Activated CD4-positive, alpha-beta T cell treated with anti-CD3 and anti-CD28 coated beads, Interleukin-2, amount 50 U/mL, for 16 hours (primary cell): Measurements from ENCODE around the gene DOCK9.

Experiments
- DNase-seq: peaks from one replicate; pipeline ENCODE4 v3.0.0-alpha.2; 2020

DOCK9 gene

GRCh38 chr13:98843482-98843877 is 134.4 kb downstream of the DOCK9 start:
- no peak for DNase-seq

GRCh38 chr13:98842858-98843481 is 134.9 kb downstream of the DOCK9 start:
- peak; percentile 77 for DNase-seq

GRCh38 chr13:98842070-98842469 is 135.8 kb downstream of the DOCK9 start:
- no peak for DNase-seq

DNA sequence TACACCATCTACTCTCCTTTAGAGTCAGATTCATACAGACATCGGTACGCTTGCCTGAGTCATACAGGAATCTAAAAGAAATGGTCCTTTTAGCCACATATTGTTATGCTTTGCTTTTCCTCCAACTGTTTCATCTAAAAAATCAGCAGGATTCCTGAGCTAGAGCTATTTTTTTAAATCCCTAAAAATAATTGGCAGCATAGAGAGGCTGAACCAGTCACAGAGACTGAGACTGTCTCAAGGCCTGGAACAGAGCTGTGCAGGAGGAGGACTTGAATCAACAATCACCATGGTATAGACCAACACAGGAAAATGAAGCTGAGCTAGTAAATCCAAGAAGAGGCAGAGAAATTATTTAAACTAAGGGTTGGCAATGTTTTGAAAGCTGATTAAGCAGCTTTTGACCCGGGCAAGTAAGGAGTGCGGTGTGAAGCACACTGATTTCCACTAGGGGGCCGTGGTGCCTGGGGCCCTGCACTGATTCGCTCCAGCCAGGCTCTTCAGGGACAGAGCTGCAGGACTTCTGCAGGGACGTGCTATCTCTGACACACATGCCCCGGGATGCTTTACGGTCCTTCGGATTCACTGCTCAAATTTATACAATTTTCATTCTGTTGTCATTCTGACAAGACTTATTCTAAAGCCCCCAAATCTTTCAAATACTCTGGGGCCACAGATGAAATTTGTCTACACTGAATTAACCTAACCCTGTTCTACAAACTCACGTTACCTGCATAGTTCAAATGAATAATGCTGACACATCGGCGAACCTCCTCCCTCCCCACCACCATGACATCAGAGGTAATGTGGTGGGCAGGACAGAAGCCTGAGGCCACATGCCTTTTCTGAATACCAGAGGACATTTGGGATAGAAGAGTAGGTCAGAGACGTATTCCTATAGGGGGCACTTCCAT is 137.8 kb downstream of the DOCK9 start:
- DNase-seq: peak; percentile 56

GRCh38 chr13:98838776-98839175 is 139.1 kb downstream of the DOCK9 start:
- no peak for DNase-seq

- no peak for DNase-seq
These were observed 140.0 kb downstream of the DOCK9 start for GRCh38 chr13:98837896-98838295.

GRCh38 chr13:98835156-98835555 is 142.7 kb downstream of the DOCK9 start:
- no peak for DNase-seq

- no peak for DNase-seq
These were observed 143.5 kb downstream of the DOCK9 start for GRCh38 chr13:98834254-98834960.

DNA sequence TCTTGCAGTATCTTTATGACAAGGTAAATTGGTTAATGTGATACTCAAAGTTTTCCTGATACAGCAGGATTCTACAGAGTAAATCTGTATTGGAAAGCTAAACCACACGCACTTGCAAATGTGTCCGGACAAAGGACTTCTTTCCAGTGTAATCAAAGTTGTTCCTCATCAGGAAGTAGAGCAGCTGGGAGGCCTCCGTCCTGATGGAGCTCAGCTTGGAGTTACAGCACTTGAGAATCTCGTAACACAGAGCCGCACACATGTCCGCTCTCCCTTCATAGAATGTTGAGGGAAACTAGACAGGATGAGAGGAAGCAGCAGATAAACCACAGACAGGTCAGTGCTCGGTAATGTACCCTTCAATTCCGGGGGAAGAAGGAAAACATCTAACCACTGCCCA is 146.6 kb downstream of the DOCK9 start:
- no peak for DNase-seq

GRCh38 chr13:98829541-98829940 is 148.3 kb downstream of the DOCK9 start:
- DNase-seq: no peak

GRCh38 chr13:98828614-98829013 is 149.2 kb downstream of the DOCK9 start:
- no peak for DNase-seq

- DNase-seq: no peak
These were observed 150.4 kb downstream of the DOCK9 start for GRCh38 chr13:98827449-98827848.

DNA sequence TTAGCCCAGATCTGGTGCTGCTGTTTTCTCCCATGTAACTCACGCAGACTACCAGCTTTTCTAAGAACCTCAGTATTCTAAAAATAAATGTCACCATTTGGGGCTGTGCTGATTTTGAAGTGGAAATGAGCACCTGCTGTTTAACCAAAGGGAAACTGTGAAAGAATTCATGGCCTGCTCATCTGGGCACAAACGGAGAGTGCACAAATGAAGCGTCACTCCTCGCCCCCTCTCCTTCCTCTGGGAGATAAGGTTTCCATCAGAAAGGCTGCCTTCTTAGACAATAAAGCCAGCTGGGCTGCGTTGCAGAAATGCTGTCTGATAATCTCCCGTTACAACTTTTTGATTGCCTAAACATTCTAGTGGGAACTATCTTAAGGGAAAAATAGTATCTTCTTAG is 151.7 kb downstream of the DOCK9 start:
- DNase-seq: no peak

- no peak for DNase-seq
These were observed 152.2 kb downstream of the DOCK9 start for GRCh38 chr13:98825659-98826058.

- DNase-seq: no peak
These were observed 153.3 kb downstream of the DOCK9 start for GRCh38 chr13:98824376-98825160.

DNA sequence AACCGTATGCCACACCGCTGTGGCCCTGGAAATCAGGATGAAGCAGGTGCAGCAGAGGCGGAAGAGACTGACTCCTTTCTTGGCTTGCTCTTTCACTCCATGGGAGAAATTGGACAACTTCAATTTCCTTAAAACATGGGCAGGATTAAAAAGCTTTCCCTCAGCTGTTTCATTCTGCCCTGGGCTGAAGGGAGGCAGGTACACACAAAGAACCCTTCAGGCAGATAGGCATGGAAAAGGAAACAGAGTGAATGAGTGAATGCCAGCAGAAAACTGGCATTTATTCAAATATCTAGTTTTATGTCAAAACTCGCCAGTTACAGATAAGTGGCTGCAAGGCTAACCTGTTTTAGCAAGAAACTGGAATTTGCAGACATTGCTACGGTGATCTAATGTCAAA is 154.4 kb downstream of the DOCK9 start:
- DNase-seq: no peak

GRCh38 chr13:98822225-98822606 is 155.6 kb downstream of the DOCK9 start:
- DNase-seq: no peak

DNA sequence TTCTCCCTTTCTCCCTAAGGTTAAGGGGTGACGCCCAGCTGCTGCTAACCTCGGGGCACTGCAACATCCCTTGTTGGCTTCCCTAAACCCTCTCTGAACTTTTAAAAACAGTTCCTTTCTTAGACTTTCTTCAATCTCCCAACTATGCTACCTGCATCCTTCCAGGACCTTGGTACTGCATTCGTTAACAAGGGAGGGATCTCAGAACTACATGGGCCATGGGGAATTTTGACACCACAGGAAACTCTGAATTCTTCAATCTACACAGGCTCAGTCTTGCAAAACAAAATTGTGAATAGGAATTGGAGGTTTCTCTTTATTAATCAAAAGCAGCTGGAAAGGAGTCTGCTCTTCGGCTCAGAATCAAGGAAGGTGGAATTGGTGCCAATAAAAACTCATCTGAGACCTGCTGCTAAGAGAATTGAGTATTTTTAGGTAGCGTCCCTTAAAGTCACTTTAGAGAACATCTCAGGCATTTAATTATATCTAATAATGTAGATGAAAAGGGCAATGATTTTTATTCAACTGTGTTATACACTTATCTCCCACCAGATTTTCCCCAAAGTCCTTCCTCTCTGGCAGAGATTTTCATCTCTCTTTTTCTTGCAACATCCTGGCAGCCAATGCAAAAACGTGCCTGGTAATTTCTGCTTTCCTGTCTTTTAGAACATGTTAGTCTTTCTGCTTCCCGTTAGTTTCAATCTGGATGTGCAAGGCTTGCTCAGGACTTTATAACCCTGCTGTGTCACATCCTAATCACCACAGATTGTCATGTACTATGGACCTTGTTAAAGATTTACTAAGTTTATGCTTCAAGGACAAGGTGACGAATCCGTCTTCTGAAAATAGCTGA is 156.3 kb downstream of the DOCK9 start:
- DNase-seq: no peak

- DNase-seq: no peak
These were observed 157.0 kb downstream of the DOCK9 start for GRCh38 chr13:98820744-98821371.

DNA sequence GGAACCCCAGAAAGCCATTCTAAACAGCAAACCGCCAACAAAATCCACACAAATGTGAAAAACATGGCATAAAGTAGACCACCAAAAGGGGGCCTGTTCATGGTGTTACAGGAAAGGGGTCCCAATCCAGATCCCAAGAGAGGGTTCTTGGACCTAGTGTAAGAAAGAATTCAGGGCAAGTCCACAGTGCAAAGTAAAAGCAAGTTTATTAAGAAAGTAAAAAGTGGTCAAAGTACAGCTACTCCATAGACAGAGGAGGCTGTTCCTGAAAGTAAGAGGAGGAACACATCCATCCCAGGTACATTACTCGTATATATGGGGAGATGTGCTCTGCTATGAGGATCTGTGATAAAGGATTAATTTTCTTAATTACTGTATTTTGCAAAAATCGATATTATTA is 157.6 kb downstream of the DOCK9 start:
- DNase-seq: no peak

- DNase-seq: no peak
These were observed 158.4 kb downstream of the DOCK9 start for GRCh38 chr13:98819382-98820010.
